B cell (primary cell): ENCODE measurements around the gene ATP13A1.

Source experiments
- CTCF ChIP-seq: fragments of 200-600 bp; IDR thresholded peaks from one replicate; pipeline ENCODE4 v1.8.0; 2022; ENCODE audit warnings: antibody characterized with exemption, mild to moderate bottlenecking
- EZH2 ChIP-seq: IDR thresholded peaks from 2 replicates; pipeline ENCODE4 v1.6.1; 2012; ENCODE audit warnings: borderline replicate concordance, low read depth, mild to moderate bottlenecking, moderate library complexity, low read length; ENCODE audit not compliant: insufficient read depth, poor library complexity, severe bottlenecking

- no peak for TF ChIP-seq CTCF
- no peak for TF ChIP-seq EZH2
Observed at GRCh38 chr19:19686580-19686979, 23.1 kb upstream of the ATP13A1 start.
